Activated CD8-positive, alpha-beta T cell treated with anti-CD3 and anti-CD28 coated beads, Interleukin-2, amount 10 ng/mL, durations not matched to agents 7 days and 5 days (primary cell): ENCODE results near the gene PHF10. TPM values are rescaled to one million over a fixed set of nuclear protein-coding genes. Genes with fewer than 3 reads are reported as not detected.

Experiments used
- ATAC-seq: fragments of 150-1000 bp; cut with Tn5 transposase; one replicate; pipeline ENCODE4 v1.10.0; 2021; ENCODE audit warnings: moderate library complexity
- CTCF ChIA-PET: fragments of 350-600 bp; sonication (Branson Sonifier 250); formaldehyde crosslinking; loops from one replicate; lab custom pipeline; 2021; ENCODE audit warnings: antibody characterized with exemption; lab: Charles Lee
- POLR2A ChIA-PET: fragments of 350-600 bp; sonication (Branson Sonifier 250); formaldehyde crosslinking; loops from one replicate; lab custom pipeline; 2021; ENCODE audit warnings: antibody characterized with exemption; lab: Charles Lee
- DNase-seq: peaks from one replicate; pipeline ENCODE4 v3.0.0-alpha.2; 2020
- H3K27ac Mint-ChIP-seq: one replicate; pipeline ENCODE4 v1.8.0; 2021; ENCODE audit warnings: mild to moderate bottlenecking, mixed read lengths
- H3K27me3 Mint-ChIP-seq: one replicate; pipeline ENCODE4 v1.8.0; 2021; ENCODE audit warnings: low read depth, mixed read lengths
- H3K36me3 Mint-ChIP-seq: one replicate; pipeline ENCODE4 v1.8.0; 2021; ENCODE audit warnings: low read depth, mixed read lengths
- H3K4me1 Mint-ChIP-seq: one replicate; pipeline ENCODE4 v1.8.0; 2021; ENCODE audit warnings: low read depth, mixed read lengths
- H3K4me3 Mint-ChIP-seq: one replicate; pipeline ENCODE4 v1.8.0; 2021; ENCODE audit warnings: mild to moderate bottlenecking, mixed read lengths
- H3K9me3 Mint-ChIP-seq: one replicate; pipeline ENCODE4 v1.8.0; 2022; ENCODE audit warnings: mixed read lengths; ENCODE audit not compliant: insufficient read depth
- total RNA-seq, 2 experiments: library from RNA; stranded (reverse); gene quantifications; one replicate each; pipeline ENCODE4 v1.2.3, GENCODE V29; 2021

PHF10 gene
- total RNA-seq, 2 experiments from 2014 or later: 49.0 to 50.5 TPM

DNA sequence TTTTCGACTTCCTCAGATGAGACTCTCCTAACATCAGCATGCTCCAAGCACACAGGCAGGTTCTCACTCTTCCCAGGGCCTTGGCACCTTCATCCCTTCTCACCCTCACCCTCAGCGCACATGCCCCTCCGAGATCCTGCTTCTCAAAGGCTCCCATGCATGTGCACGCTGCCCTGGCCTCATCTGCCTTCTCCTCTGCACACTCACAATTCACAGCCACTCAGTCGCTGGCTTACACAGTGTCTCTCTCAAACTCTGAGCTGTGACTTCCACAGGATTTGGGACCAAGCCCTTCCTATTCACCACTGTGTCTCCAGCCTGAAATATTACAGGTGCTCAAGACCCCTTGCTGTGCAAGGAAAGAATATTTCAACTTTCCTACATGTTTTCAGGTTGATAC is 52.7 kb downstream of the PHF10 start:
- DNase-seq (peak; percentile 12), ATAC-seq (no peak)
- POLR2A ChIA-PET: no interaction called here
- Mint-ChIP-seq H3K4me1 (peaks cover 12% of the 10 kb centered on the region), H3K36me3 (peaks cover 11% of the 10 kb centered on the region), H3K27me3 (no peaks in the 10 kb centered on the region), H3K9me3 (no peaks in the 10 kb centered on the region), H3K27ac (no peak overlapping the region), H3K4me3 (no peak overlapping the region)
- CTCF ChIA-PET: no interaction called here

DNA sequence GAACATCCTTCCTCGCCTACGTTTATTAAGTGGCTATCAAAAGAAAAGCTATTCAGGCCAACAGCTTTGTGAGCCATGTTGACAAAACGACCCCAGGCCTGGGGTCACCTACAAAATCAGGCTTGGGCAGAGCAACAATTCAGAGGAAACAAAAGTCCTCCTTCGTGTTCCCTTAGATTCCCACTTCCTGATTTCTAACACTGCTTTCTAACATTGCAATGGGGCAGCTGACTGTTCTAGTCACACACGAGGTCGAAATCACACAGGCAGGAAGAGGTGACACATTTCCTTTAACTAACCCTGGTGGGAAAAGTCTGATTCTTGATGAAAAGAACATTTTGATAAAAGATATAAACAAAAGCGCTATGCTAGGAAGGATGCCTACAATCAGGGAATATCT is 54.4 kb downstream of the PHF10 start:
- Mint-ChIP-seq H3K9me3 (no peaks in the 10 kb centered on the region), H3K36me3 (peaks cover 11% of the 10 kb centered on the region), H3K4me3 (no peak overlapping the region), H3K4me1 (peaks cover 12% of the 10 kb centered on the region), H3K27ac (no peak overlapping the region), H3K27me3 (no peaks in the 10 kb centered on the region)
- ChIA-PET POLR2A (no interaction called here), CTCF (no interaction called here)
- no peak for ATAC-seq
- peak; percentile 18 for DNase-seq

DNA sequence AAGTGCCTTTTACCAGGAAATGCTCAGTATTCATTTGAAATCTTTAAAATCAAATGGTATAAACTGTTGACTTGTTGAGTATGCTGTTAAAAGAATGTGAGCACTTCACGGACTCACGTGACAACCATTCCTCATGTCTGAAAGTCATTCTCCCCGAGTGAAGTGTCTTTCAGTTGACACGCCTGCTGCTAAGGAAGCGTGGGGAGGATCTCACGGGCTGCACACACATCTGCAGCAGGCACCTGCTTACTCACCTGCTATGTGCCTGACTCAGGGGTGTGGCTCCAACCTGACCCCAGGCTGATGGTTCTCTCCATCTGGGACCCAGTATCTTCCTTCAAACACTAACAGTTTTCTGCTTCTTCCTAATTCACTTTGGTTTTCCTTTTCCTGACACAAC is 55.2 kb downstream of the PHF10 start:
- no peak overlapping the region for H3K27ac Mint-ChIP-seq
- no peak overlapping the region for H3K4me3 Mint-ChIP-seq
- ATAC-seq (no peak), DNase-seq (no peak)
- H3K36me3 Mint-ChIP-seq: peaks cover 11% of the 10 kb centered on the region
- CTCF ChIA-PET: no interaction called here
- H3K27me3 Mint-ChIP-seq: no peaks in the 10 kb centered on the region
- no peaks in the 10 kb centered on the region for H3K9me3 Mint-ChIP-seq
- peaks cover 12% of the 10 kb centered on the region for H3K4me1 Mint-ChIP-seq
- POLR2A ChIA-PET: no interaction called here

DNA sequence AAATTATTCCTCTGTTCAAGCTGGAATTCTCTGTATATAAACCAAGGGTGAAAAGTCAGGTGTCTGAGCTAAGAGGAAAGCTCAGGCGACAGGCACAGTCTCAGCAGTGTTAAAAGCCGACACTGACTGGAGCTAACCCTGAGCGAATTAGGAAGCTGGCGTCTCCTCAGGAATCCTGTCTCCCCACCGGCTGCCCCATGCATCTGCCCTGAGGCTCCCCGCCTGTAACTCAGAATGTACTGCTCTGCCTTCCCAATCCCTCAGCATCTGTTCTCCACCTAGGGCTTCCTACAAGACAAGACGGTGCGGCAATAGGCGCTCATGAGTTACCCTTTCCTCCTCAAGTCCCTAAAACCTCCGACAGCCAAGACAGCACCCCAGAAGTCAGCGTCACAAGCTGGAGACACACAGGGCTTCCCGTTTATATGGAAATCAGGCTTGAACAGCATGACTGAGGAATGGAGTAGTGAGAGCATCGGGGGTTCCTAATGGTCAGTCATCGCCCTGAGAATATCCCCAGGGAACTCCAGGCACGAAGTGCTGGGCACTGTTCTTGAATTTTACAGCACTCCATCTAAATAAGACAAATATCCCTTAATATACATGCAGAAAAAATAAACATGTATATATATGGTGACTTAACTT is 56.0 kb downstream of the PHF10 start:
- Mint-ChIP-seq H3K36me3 (peaks cover 11% of the 10 kb centered on the region), H3K4me3 (no peak overlapping the region), H3K9me3 (no peaks in the 10 kb centered on the region), H3K4me1 (peaks cover 12% of the 10 kb centered on the region), H3K27me3 (no peaks in the 10 kb centered on the region), H3K27ac (no peak overlapping the region)
- CTCF ChIA-PET: no interaction called here
- DNase-seq (peak; percentile 13), ATAC-seq (no peak)
- POLR2A ChIA-PET: no interaction called here

DNA sequence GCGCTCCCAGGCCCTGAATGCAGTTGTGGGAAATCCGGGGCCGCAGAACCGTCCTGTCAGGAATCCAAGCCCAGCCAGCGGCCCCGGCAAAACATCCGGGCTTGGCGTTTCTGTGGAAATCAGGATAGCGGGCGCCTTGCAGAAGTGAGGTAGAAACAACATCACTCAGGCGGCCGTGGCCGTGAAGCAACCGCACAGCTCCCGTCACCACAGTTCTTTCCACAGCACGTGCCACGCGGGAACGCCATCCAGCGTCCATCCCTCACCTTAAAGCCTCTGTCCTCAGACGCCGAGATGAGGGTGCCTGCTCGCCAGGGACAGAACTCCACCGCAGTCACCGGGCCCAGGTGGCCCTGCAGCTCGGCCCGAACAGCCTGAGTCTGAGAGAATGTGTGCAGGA is 56.6 kb downstream of the PHF10 start:
- no peak for DNase-seq
- ATAC-seq: no peak
- Mint-ChIP-seq H3K36me3 (peaks cover 11% of the 10 kb centered on the region), H3K4me3 (no peak overlapping the region), H3K9me3 (no peaks in the 10 kb centered on the region), H3K27me3 (no peaks in the 10 kb centered on the region), H3K4me1 (peaks cover 12% of the 10 kb centered on the region), H3K27ac (no peak overlapping the region)
- ChIA-PET POLR2A (no interaction called here), CTCF (no interaction called here)

DNA sequence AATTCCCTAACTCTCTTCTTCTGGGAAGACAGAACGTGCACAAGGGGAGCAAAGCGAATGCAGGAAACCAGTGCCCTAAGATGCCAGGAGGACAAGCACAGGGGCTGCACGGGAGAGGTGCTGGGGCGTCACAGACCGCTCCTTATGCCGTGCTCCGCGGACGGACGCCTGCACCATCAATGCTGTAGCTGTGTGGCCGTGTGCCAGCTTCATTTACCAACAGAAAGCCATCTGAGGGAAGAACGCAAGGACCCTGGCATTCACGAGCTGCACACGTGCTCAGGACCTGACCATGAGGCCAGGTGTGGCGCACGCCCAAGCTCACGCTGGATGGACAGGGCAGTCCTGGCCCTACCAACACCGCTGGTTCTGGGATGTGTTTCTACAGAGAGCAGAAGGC is 57.9 kb downstream of the PHF10 start:
- no peaks in the 10 kb centered on the region for H3K27me3 Mint-ChIP-seq
- no peak overlapping the region for H3K4me3 Mint-ChIP-seq
- H3K9me3 Mint-ChIP-seq: no peaks in the 10 kb centered on the region
- CTCF ChIA-PET: no interaction called here
- DNase-seq: no peak
- H3K36me3 Mint-ChIP-seq: peaks cover 8% of the 10 kb centered on the region
- ATAC-seq: no peak
- H3K27ac Mint-ChIP-seq: no peak overlapping the region
- POLR2A ChIA-PET: no interaction called here
- peaks cover 12% of the 10 kb centered on the region for H3K4me1 Mint-ChIP-seq

GRCh38 chr6:169665289-169665688 is 59.0 kb downstream of the PHF10 start:
- POLR2A ChIA-PET: interaction anchor here (0.5 kb wide), 1 partner anchor 718 kb away, joined by 3 read pairs; no protein-coding TSS in a partner anchor
- Mint-ChIP-seq H3K36me3 (peaks cover 7% of the 10 kb centered on the region), H3K9me3 (no peaks in the 10 kb centered on the region), H3K27ac (peak overlapping the region; percentile 67), H3K4me1 (peaks cover 10% of the 10 kb centered on the region), H3K4me3 (no peak overlapping the region), H3K27me3 (no peaks in the 10 kb centered on the region)
- CTCF ChIA-PET: no interaction called here
- DNase-seq (no peak), ATAC-seq (no peak)

DNA sequence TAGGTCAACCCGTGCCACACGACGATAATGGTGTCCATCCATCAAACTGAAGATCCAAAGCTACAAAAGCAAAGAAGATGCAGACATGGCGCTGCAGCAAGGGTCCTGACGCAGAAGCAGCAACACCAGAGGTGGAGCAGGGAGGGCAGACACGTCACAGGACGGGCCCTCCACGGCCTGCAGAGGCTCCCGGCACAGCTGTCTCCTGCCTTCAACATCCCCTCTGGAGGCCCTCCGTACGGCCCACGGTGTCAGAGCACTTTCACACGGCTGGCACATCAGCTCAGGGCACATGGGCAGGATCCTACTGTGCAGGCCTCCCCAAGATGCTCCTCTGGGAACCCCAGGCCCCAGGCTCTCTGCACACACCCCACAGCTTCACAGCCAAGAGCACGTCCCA is 60.1 kb downstream of the PHF10 start:
- no peak overlapping the region for H3K27ac Mint-ChIP-seq

DNA sequence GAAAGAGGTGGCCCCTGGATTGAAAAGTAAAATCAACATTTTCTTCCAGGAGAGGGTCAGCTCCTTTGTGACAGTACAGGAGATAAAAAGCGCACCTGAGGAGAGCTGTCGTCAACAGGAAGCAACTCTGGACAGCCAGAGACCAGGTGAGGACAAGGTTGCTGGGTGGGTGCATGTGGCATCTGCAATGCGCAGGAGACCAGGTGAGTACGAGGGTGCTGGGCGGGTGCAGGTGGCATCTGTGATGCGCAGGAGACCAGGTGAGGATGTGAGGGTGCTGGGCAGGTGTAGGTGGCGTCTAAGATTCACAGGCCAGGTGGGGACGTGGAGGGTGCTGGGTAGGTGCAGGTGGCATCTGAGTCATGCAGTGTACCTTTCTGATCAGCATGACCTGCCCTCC is 60.8 kb downstream of the PHF10 start:
- no peaks in the 10 kb centered on the region for H3K4me1 Mint-ChIP-seq
- H3K9me3 Mint-ChIP-seq: no peaks in the 10 kb centered on the region
- ChIA-PET CTCF (no interaction called here), POLR2A (no interaction called here)
- no peak overlapping the region for H3K27ac Mint-ChIP-seq
- peaks cover 5% of the 10 kb centered on the region for H3K36me3 Mint-ChIP-seq
- no peak for ATAC-seq
- no peak overlapping the region for H3K4me3 Mint-ChIP-seq
- DNase-seq: peak; percentile 11
- no peaks in the 10 kb centered on the region for H3K27me3 Mint-ChIP-seq

More for the DNA sequence above, 60.1 kb downstream of the PHF10 start:
- Mint-ChIP-seq H3K4me1 (peaks cover under 1% of the 10 kb centered on the region), H3K27me3 (no peaks in the 10 kb centered on the region), H3K4me3 (no peak overlapping the region), H3K36me3 (peaks cover 5% of the 10 kb centered on the region), H3K9me3 (no peaks in the 10 kb centered on the region)
- POLR2A ChIA-PET: no interaction called here
- CTCF ChIA-PET: no interaction called here
- ATAC-seq (no peak), DNase-seq (peak; percentile 17)

- no peak for ATAC-seq
- Mint-ChIP-seq H3K4me1 (no peaks in the 10 kb centered on the region), H3K9me3 (no peaks in the 10 kb centered on the region), H3K27ac (no peak overlapping the region), H3K4me3 (no peak overlapping the region), H3K27me3 (no peaks in the 10 kb centered on the region), H3K36me3 (peaks cover 1% of the 10 kb centered on the region)
- ChIA-PET CTCF (no interaction called here), POLR2A (no interaction called here)
- no peak for DNase-seq
Measured at GRCh38 chr6:169661391-169661756, 62.9 kb downstream of the PHF10 start.

- ATAC-seq: no peak
- no peaks in the 10 kb centered on the region for H3K9me3 Mint-ChIP-seq
- DNase-seq: peak; percentile 14
- POLR2A ChIA-PET: no interaction called here
- no peaks in the 10 kb centered on the region for H3K4me1 Mint-ChIP-seq
- CTCF ChIA-PET: no interaction called here
- no peak overlapping the region for H3K27ac Mint-ChIP-seq
- no peaks in the 10 kb centered on the region for H3K27me3 Mint-ChIP-seq
- peaks cover 1% of the 10 kb centered on the region for H3K36me3 Mint-ChIP-seq
- H3K4me3 Mint-ChIP-seq: no peak overlapping the region
Measured at GRCh38 chr6:169660751-169661390, 63.4 kb downstream of the PHF10 start.

- no peak overlapping the region for H3K4me3 Mint-ChIP-seq
- no peaks in the 10 kb centered on the region for H3K9me3 Mint-ChIP-seq
- no peak overlapping the region for H3K27ac Mint-ChIP-seq
- ChIA-PET CTCF (no interaction called here), POLR2A (no interaction called here)
- peaks cover 1% of the 10 kb centered on the region for H3K36me3 Mint-ChIP-seq
- H3K27me3 Mint-ChIP-seq: no peaks in the 10 kb centered on the region
- ATAC-seq (no peak), DNase-seq (peak; percentile 15)
- H3K4me1 Mint-ChIP-seq: peaks cover 5% of the 10 kb centered on the region
Measured at GRCh38 chr6:169659820-169660610, 64.3 kb downstream of the PHF10 start.
